GM21737 (cell line): ENCODE results near the gene VTN.

Experiments used
- ATAC-seq: cut with Tn5 transposase; IDR thresholded peaks from one replicate; pipeline ENCODE4 v1.9.1; 2021; ENCODE audit warnings: mild to moderate bottlenecking, moderate library complexity; ENCODE audit not compliant: unreplicated experiment

VTN gene

GRCh38 chr17:28370744-28371103 lies 617 bp upstream of the VTN start:
- ATAC-seq: no peak

- ATAC-seq: no peak
Observed at GRCh38 chr17:28369684-28370034, 448 bp downstream of the VTN start.

GRCh38 chr17:28368915-28369683 lies 1.0 kb downstream of the VTN start:
- no peak for ATAC-seq

GRCh38 chr17:28368306-28368831 lies 1.7 kb downstream of the VTN start:
- no peak for ATAC-seq

GRCh38 chr17:28367641-28368305 lies 2.3 kb downstream of the VTN start:
- no peak for ATAC-seq

- no peak for ATAC-seq
Observed at GRCh38 chr17:28366605-28367004, 3.5 kb downstream of the VTN start.

- no peak for ATAC-seq
Observed at GRCh38 chr17:28365487-28365886, 4.6 kb downstream of the VTN start.

- no peak for ATAC-seq
Observed at GRCh38 chr17:28364665-28365363, 5.3 kb downstream of the VTN start, which contains the start of gene SEBOX. SEBOX (minus strand) TSS chr17:28365199; CDS start chr17:28365151, 48 bp downstream.

- no peak for ATAC-seq
Observed at GRCh38 chr17:28363776-28364650, 6.1 kb downstream of the VTN start.

GRCh38 chr17:28363186-28363585 lies 6.9 kb downstream of the VTN start:
- no peak for ATAC-seq

- no peak for ATAC-seq
Observed at GRCh38 chr17:28357901-28358197, 12.3 kb downstream of the VTN start.

GRCh38 chr17:28357061-28357900 lies 12.8 kb downstream of the VTN start, which contains the start of gene POLDIP2:
POLDIP2 (minus strand) TSS chr17:28357527; CDS start chr17:28357448, 79 bp downstream.
- peak; percentile 95 for ATAC-seq

GRCh38 chr17:28350271-28350670 lies 19.8 kb downstream of the VTN start:
- no peak for ATAC-seq

GRCh38 chr17:28348979-28349378 lies 21.1 kb downstream of the VTN start:
- no peak for ATAC-seq

GRCh38 chr17:28347261-28347891 lies 22.7 kb downstream of the VTN start:
- no peak for ATAC-seq

GRCh38 chr17:28346746-28347246 lies 23.3 kb downstream of the VTN start:
- ATAC-seq: no peak

GRCh38 chr17:28346199-28346580 lies 23.9 kb downstream of the VTN start:
- ATAC-seq: no peak

- no peak for ATAC-seq
Observed at GRCh38 chr17:28345419-28346198, 24.5 kb downstream of the VTN start.
